Sigmoid colon (tissue), 4 donors: ENCODE data around the gene DUOXA2.
"Not testable (repeated sequence)": the region's sequence is repeated elsewhere in the genome, so short reads cannot be mapped to it uniquely, and the experiment has no call there.

ENCODE experiments used
- EP300 ChIP-seq, 4 donors: sonication (generic); formaldehyde crosslinking; IDR thresholded peaks; one replicate each; pipeline ENCODE4 v1.6.1; 2017; ENCODE audit warnings: antibody characterized with exemption in 4 of 4
- POLR2A ChIP-seq, 2 donors: fragments of 450-650 bp; IDR thresholded peaks; one replicate each; pipeline ENCODE4 v1.6.1; 2016; ENCODE audit warnings: antibody characterized with exemption in 2 of 2, mild to moderate bottlenecking in 2 of 2, moderate library complexity in 2 of 2
- POLR2AphosphoS5 ChIP-seq, 4 donors: sonication (generic); formaldehyde crosslinking; IDR thresholded peaks; one replicate each; pipeline ENCODE4 v1.6.1; 2017; ENCODE audit warnings: antibody characterized with exemption in 4 of 4
- TF ChIP-seq, protein P1 (sequence below), 4 experiments: fragments of 450-650 bp in 3 of 4; fragments of 200-600 bp in 1 of 4; IDR thresholded peaks; one replicate each; pipeline ENCODE4 v1.5.1; 2016 to 2019; ENCODE audit warnings: antibody characterized with exemption in 4 of 4, mild to moderate bottlenecking in 3 of 4, moderate library complexity in 2 of 4

DNA sequence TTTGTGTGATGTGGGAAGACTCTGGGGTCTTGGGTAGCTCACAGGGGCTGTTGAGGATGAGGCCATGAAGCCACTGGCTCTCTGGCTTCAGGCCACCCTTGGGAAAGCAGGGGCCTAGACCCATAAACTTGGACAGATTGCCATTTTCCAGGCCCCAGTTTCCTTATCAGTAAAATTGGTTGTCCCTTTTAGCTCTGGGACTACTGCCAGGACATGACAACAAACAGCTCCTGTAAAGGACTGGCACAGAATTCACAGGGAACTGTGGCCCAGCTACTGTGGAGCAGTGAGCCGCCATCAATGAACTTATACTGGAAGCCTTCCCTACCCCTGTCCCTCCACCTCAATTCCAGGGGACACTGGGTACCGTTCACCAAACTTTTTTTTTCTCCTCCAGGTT lies 36.7 kb upstream of the DUOXA2 start:
- TF ChIP-seq EP300, POLR2AphosphoS5, POLR2A (IDR thresholded peaks at IDR 0.05): not testable (repeated sequence)
- TF ChIP-seq, protein P1, sequence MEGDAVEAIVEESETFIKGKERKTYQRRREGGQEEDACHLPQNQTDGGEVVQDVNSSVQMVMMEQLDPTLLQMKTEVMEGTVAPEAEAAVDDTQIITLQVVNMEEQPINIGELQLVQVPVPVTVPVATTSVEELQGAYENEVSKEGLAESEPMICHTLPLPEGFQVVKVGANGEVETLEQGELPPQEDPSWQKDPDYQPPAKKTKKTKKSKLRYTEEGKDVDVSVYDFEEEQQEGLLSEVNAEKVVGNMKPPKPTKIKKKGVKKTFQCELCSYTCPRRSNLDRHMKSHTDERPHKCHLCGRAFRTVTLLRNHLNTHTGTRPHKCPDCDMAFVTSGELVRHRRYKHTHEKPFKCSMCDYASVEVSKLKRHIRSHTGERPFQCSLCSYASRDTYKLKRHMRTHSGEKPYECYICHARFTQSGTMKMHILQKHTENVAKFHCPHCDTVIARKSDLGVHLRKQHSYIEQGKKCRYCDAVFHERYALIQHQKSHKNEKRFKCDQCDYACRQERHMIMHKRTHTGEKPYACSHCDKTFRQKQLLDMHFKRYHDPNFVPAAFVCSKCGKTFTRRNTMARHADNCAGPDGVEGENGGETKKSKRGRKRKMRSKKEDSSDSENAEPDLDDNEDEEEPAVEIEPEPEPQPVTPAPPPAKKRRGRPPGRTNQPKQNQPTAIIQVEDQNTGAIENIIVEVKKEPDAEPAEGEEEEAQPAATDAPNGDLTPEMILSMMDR (IDR thresholded peaks at IDR 0.05): not testable (repeated sequence)
